Upper lobe of left lung (tissue), 4 donors: ENCODE measurements around the gene ADAMTS2.

Source experiments
- CTCF ChIP-seq, 6 experiments: fragments of 450-650 bp in 4 of 6; fragments of 200-600 bp in 2 of 6; sonication (generic) in 2 of 6; IDR thresholded peaks; one replicate each; pipeline ENCODE4 v1.5.1; 2016 to 2019; ENCODE audit warnings: antibody characterized with exemption in 6 of 6
- EP300 ChIP-seq, 4 donors: sonication (generic); formaldehyde crosslinking; IDR thresholded peaks; one replicate each; pipeline ENCODE4 v1.5.1; 2017; ENCODE audit warnings: antibody characterized with exemption in 4 of 4, control low read depth in 2 of 4
- POLR2A ChIP-seq, 4 donors: fragments of 450-650 bp; IDR thresholded peaks; one replicate each; pipeline ENCODE4 v1.5.1; 2016 to 2017; ENCODE audit warnings: antibody characterized with exemption in 4 of 4, mild to moderate bottlenecking in 2 of 4

- TF ChIP-seq EP300 (IDR thresholded peaks at IDR 0.05) (no peak), POLR2A (IDR thresholded peaks at IDR 0.05) (no peak), CTCF (IDR thresholded peaks at IDR 0.05) (no peak)
Measured at GRCh38 chr5:179379321-179379890, 34.1 kb upstream of the ADAMTS2 start.
